H9 (cell line): Measurements from ENCODE around the gene KIF3B. TPM values are rescaled to one million over a fixed set of nuclear protein-coding genes. Genes with fewer than 3 reads are reported as not detected.

Source experiments
- DNase-seq: peaks from one replicate; pipeline ENCODE4 v3.0.0-alpha.2; 2017
- H2AFZ ChIP-seq: one replicate; pipeline ENCODE4 v1.6.1; 2013; ENCODE audit warnings: mild to moderate bottlenecking, low read length, control low read depth, moderate library complexity
- H2AK5ac ChIP-seq: 2 replicates; pipeline ENCODE4 v1.6.1; 2013; ENCODE audit warnings: low read length, control low read depth, mixed read lengths; ENCODE audit not compliant: insufficient read length
- H2BK120ac ChIP-seq: one replicate; pipeline ENCODE4 v1.6.1; 2013; ENCODE audit warnings: low read depth, mild to moderate bottlenecking, low read length, control low read depth, inconsistent platforms; ENCODE audit not compliant: poor library complexity, severe bottlenecking
- H2BK12ac ChIP-seq: 2 replicates; pipeline ENCODE4 v1.6.1; 2013; ENCODE audit warnings: low read length, control low read depth, mixed read lengths, low read depth; ENCODE audit not compliant: insufficient read length
- H2BK15ac ChIP-seq: 2 replicates; pipeline ENCODE4 v1.6.1; 2013; ENCODE audit warnings: low read depth, low read length, control low read depth
- H2BK20ac ChIP-seq: one replicate; pipeline ENCODE4 v1.6.1; 2013; ENCODE audit warnings: low read depth, mild to moderate bottlenecking, low read length, control low read depth, inconsistent platforms; ENCODE audit not compliant: poor library complexity, severe bottlenecking
- H2BK5ac ChIP-seq: 2 replicates; pipeline ENCODE4 v1.6.1; 2013; ENCODE audit warnings: low read length, control low read depth, mixed read lengths; ENCODE audit not compliant: insufficient read length
- H3K14ac ChIP-seq: 2 replicates; pipeline ENCODE4 v1.6.1; 2013; ENCODE audit warnings: low read length, control low read depth; ENCODE audit not compliant: insufficient read depth
- H3K18ac ChIP-seq: 2 replicates; pipeline ENCODE4 v1.6.1; 2013; ENCODE audit warnings: low read depth, mild to moderate bottlenecking, mixed read lengths, low read length, control low read depth; ENCODE audit not compliant: insufficient read length
- H3K23ac ChIP-seq: 2 replicates; pipeline ENCODE4 v1.6.1; 2013; ENCODE audit warnings: low read length, control low read depth, mixed read lengths, low read depth; ENCODE audit not compliant: insufficient read length
- H3K23me2 ChIP-seq: 2 replicates; pipeline ENCODE4 v1.6.1; 2013; ENCODE audit warnings: low read depth, mild to moderate bottlenecking, mixed read lengths, low read length, control low read depth; ENCODE audit not compliant: insufficient read length, poor library complexity, severe bottlenecking
- H3K27ac ChIP-seq: 2 replicates; pipeline ENCODE4 v1.5.1; 2013; ENCODE audit warnings: low read length, control low read depth, mixed read lengths, low read depth; ENCODE audit not compliant: insufficient read length
- H3K27me3 ChIP-seq: 2 replicates; pipeline ENCODE4 v1.6.1; 2013; ENCODE audit warnings: low read length, control low read depth, inconsistent platforms; ENCODE audit not compliant: insufficient read depth
- H3K4ac ChIP-seq: 2 replicates; pipeline ENCODE4 v1.6.1; 2013; ENCODE audit warnings: low read depth, mild to moderate bottlenecking, control low read depth, inconsistent platforms, low read length, moderate library complexity
- H3K4me1 ChIP-seq: 2 replicates; pipeline ENCODE4 v1.6.1; 2013; ENCODE audit warnings: low read length, control low read depth, inconsistent platforms; ENCODE audit not compliant: insufficient read depth
- H3K4me2 ChIP-seq: 2 replicates; pipeline ENCODE4 v1.6.1; 2013; ENCODE audit warnings: low read length, control low read depth, mixed read lengths; ENCODE audit not compliant: insufficient read length, insufficient read depth
- H3K56ac ChIP-seq: 2 replicates; pipeline ENCODE4 v1.6.1; 2013; ENCODE audit warnings: low read depth, mild to moderate bottlenecking, mixed read lengths, low read length, control low read depth; ENCODE audit not compliant: insufficient read length
- H3K79me1 ChIP-seq: 2 replicates; pipeline ENCODE4 v1.6.1; 2013; ENCODE audit warnings: low read depth, mild to moderate bottlenecking, moderate library complexity, low read length, control low read depth, inconsistent platforms; ENCODE audit not compliant: insufficient read depth, poor library complexity, severe bottlenecking
- H3K79me2 ChIP-seq: 2 replicates; pipeline ENCODE4 v1.6.1; 2013; ENCODE audit warnings: low read length, control low read depth, inconsistent platforms; ENCODE audit not compliant: insufficient read depth
- H3K9ac ChIP-seq: 2 replicates; pipeline ENCODE4 v1.6.1; 2013; ENCODE audit warnings: low read length, control low read depth, mixed read lengths; ENCODE audit not compliant: insufficient read length; ENCODE audit errors: extremely low read depth
- H3K9me3 ChIP-seq: one replicate; pipeline ENCODE4 v1.6.1; 2013; ENCODE audit warnings: low read depth, low read length, inconsistent platforms; ENCODE audit not compliant: control insufficient read depth
- H3T11ph ChIP-seq: one replicate; pipeline ENCODE4 v1.6.1; 2013; ENCODE audit warnings: mild to moderate bottlenecking, low read length, control low read depth, inconsistent platforms
- H4K20me1 ChIP-seq: one replicate; pipeline ENCODE4 v1.6.1; 2013; ENCODE audit not compliant: control insufficient read depth, insufficient read length, insufficient read depth
- H4K5ac ChIP-seq: 2 replicates; pipeline ENCODE4 v1.6.1; 2013; ENCODE audit warnings: low read depth, mild to moderate bottlenecking, mixed read lengths, low read length, control low read depth; ENCODE audit not compliant: insufficient read length
- H4K8ac ChIP-seq: replicated peaks from 2 replicates; pipeline ENCODE4 v1.6.1; 2013; ENCODE audit warnings: low read length, control low read depth, mixed read lengths, low read depth; ENCODE audit not compliant: insufficient read length
- H4K91ac ChIP-seq: 2 replicates; pipeline ENCODE4 v1.6.1; 2013; ENCODE audit warnings: low read depth, mild to moderate bottlenecking, moderate library complexity, mixed read lengths, low read length, control low read depth; ENCODE audit not compliant: insufficient read length
- H3K27ac Mint-ChIP-seq, 3 experiments: 2 replicates in 2 of 3; 3 replicates in 1 of 3; pipeline ENCODE4 v1.8.0; 2020 to 2021; ENCODE audit warnings: mixed read lengths in 3 of 3, mild to moderate bottlenecking in 1 of 3, moderate library complexity in 1 of 3
- H3K27me3 Mint-ChIP-seq: 2 replicates; pipeline ENCODE4 v1.8.0; 2021; ENCODE audit warnings: low read depth, mild to moderate bottlenecking, moderate library complexity, mixed read lengths
- H3K36me3 Mint-ChIP-seq, 3 experiments: 2 replicates in 2 of 3; 3 replicates in 1 of 3; pipeline ENCODE4 v1.8.0; 2020 to 2021; ENCODE audit warnings: low read depth in 3 of 3, mixed read lengths in 3 of 3; ENCODE audit not compliant: insufficient read depth in 1 of 3
- H3K4me1 Mint-ChIP-seq, 2 experiments: 2 replicates each; pipeline ENCODE4 v1.8.0; 2020; ENCODE audit warnings: mixed read lengths in 2 of 2
- H3K4me3 Mint-ChIP-seq, 2 experiments: 2 replicates in 1 of 2; 3 replicates in 1 of 2; pipeline ENCODE4 v1.8.0; 2020 to 2021; ENCODE audit warnings: mild to moderate bottlenecking in 2 of 2, mixed read lengths in 2 of 2, moderate library complexity in 1 of 2
- H3K9me3 Mint-ChIP-seq, 2 experiments: 2 replicates in 1 of 2; 3 replicates in 1 of 2; pipeline ENCODE4 v1.8.0; 2020; ENCODE audit warnings: mild to moderate bottlenecking in 2 of 2, mixed read lengths in 2 of 2, moderate library complexity in 1 of 2
- WGBS: extraction: QIAGEN DNeasy Blood & Tissue Kit; methylation state at CpG from one replicate; pipeline ENCODE4 v1.1.7; 2013; ENCODE audit warnings: missing lambda C conversion rate, low lambda C conversion rate, mixed read lengths; ENCODE audit not compliant: insufficient read length; ENCODE audit errors: extremely low coverage; 5-methylcytosine and 5-hydroxymethylcytosine counted together
- total RNA-seq: library from RNA; stranded (reverse); gene quantifications from 2 replicates; pipeline ENCODE4 v1.2.1, GENCODE V29; 2021
- TF ChIP-seq, protein P1 (sequence below): fragments of 200-600 bp; sonication (generic); conservative IDR thresholded peaks from 3 replicates; pipeline ENCODE4 v1.8.0; 2021; ENCODE audit warnings: antibody characterized with exemption, mild to moderate bottlenecking

KIF3B gene
- total RNA-seq, 1 experiment from 2014 or later: 29.7 TPM

DNA sequence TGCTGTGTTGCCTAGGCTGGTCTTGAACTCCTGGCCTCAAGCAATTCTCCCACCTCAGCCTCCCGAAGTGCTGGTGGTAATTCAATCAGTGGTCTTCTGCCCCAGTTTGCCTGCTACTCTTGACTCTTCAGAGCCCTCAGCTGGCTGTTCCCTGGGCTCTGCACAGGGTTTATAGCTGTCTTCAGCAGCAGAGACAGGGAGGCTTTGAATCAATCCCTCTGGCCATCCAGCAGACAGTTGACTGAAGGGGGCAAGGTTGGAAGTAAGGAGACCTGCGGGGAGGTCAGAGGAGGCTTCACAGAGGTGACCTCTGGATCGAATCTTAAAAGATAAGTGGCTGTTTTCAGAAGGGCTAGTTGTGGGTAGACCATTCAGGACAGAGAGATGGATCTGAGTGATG lies 26.0 kb upstream of the KIF3B start:
- Histone ChIP-seq H3K23me2 (no peaks in the 10 kb centered on the region), H3K27ac (no peak overlapping the region), H3K18ac (no peak overlapping the region), H2BK5ac (no peak overlapping the region), H3K79me2 (no peaks in the 10 kb centered on the region), H3K27me3 (no peaks in the 10 kb centered on the region), H3K14ac (peak overlapping the region; percentile 54; the same call in 1 of the 2 replicates), H2BK12ac (no peak overlapping the region), H3K4ac (no peak overlapping the region), H4K20me1 (no peaks in the 10 kb centered on the region), H3K56ac (no peak overlapping the region), H2BK120ac (no peak overlapping the region), H4K5ac (no peak overlapping the region), H2AFZ (no peak overlapping the region), H3K9me3 (no peaks in the 10 kb centered on the region), H2AK5ac (no peak overlapping the region), H3K23ac (no peak overlapping the region), H3K9ac (no peak overlapping the region), H2BK20ac (no peak overlapping the region), H2BK15ac (no peak overlapping the region), H4K91ac (no peak overlapping the region), H3K4me2 (no peak overlapping the region), H3K4me1 (no peaks in the 10 kb centered on the region), H3K79me1 (no peaks in the 10 kb centered on the region), H4K8ac (no peak overlapping the region), H3T11ph (no peak overlapping the region)
- H3K9me3 Mint-ChIP-seq: no peaks in the 10 kb centered on the region
- no peaks in the 10 kb centered on the region; a peak in 1 of 4 replicates for H3K4me1 Mint-ChIP-seq
- no peak for DNase-seq
- TF ChIP-seq, protein P1, sequence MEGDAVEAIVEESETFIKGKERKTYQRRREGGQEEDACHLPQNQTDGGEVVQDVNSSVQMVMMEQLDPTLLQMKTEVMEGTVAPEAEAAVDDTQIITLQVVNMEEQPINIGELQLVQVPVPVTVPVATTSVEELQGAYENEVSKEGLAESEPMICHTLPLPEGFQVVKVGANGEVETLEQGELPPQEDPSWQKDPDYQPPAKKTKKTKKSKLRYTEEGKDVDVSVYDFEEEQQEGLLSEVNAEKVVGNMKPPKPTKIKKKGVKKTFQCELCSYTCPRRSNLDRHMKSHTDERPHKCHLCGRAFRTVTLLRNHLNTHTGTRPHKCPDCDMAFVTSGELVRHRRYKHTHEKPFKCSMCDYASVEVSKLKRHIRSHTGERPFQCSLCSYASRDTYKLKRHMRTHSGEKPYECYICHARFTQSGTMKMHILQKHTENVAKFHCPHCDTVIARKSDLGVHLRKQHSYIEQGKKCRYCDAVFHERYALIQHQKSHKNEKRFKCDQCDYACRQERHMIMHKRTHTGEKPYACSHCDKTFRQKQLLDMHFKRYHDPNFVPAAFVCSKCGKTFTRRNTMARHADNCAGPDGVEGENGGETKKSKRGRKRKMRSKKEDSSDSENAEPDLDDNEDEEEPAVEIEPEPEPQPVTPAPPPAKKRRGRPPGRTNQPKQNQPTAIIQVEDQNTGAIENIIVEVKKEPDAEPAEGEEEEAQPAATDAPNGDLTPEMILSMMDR: no peak
- H3K27ac Mint-ChIP-seq: no peak overlapping the region
- no peaks in the 10 kb centered on the region for H3K36me3 Mint-ChIP-seq
- H3K27me3 Mint-ChIP-seq: peaks cover 19% of the 10 kb centered on the region
- no peak overlapping the region for H3K4me3 Mint-ChIP-seq
- WGBS: no CpG with 5 or more reads among the region's 3 CpGs
